ENCODE results near the gene ROGDI. TPM values are rescaled to one million over a fixed set of nuclear protein-coding genes. Genes with fewer than 3 reads are reported as not detected.

The ROGDI gene
- 10 to 100 TPM in 1 of 3 donors, 1 to 10 TPM in 2; 6.6 to 15.5 (median 7.5) TPM for total RNA-seq
- total RNA-seq (2013) = 10.6 TPM

- peaks cover 27% of the 10 kb centered on the region for H3K4me1 ChIP-seq (ENCODE audit: control insufficient read depth, insufficient read depth, low read length)
- H3K27ac Mint-ChIP-seq = peak within 1 kb of the TSS; percentile 66 to 82
- peak within 1 kb of the TSS; percentile 90 for H3K4me3 Mint-ChIP-seq
- H3K27ac ChIP-seq (ENCODE audit: low read length) = peak within 1 kb of the TSS; percentile 85
- DNase-seq (peak in 1 of 2 donors; percentile 90), ATAC-seq (peak; percentile 38 to 60 (median 48))
- H3K9me3 Mint-ChIP-seq = no peaks in the 10 kb centered on the region
- peak within 1 kb of the TSS; percentile 35 for H3K4me3 ChIP-seq (ENCODE audit: low read length)
- no peak for TF ChIP-seq CTCF (IDR thresholded peaks at IDR 0.05)
- no peaks in the 10 kb centered on the region for H3K27me3 Mint-ChIP-seq (ENCODE audit: low read depth in 2 of 2)
- WGBS (ENCODE audit: insufficient coverage) = under 1% methylated on average over 70 of the region's 70 CpGs
- H3K27me3 ChIP-seq (ENCODE audit: control insufficient read depth, insufficient read depth, low read length) = no peaks in the 10 kb centered on the region
- no peaks in the 10 kb centered on the region for H3K36me3 Mint-ChIP-seq
- peaks cover 0 to 10% of the 10 kb centered on the region in 2 donors for H3K4me1 Mint-ChIP-seq
- no peaks in the 10 kb centered on the region for H3K9me3 ChIP-seq (ENCODE audit: control insufficient read depth, insufficient read depth, low read length)
- intact Hi-C loops (cut with micrococcal nuclease) = loop anchor here (2.0 kb wide), 2 partner anchors 47 to 67 kb away; partner anchors contain the start of genes ANKS3 and DNAAF8
- peaks cover 5% of the 10 kb centered on the region for H3K36me3 ChIP-seq (ENCODE audit: control insufficient read depth, insufficient read depth, low read length)
Measured at GRCh38 chr16:4801962-4802658, at the start of gene ROGDI. ROGDI (minus strand) TSS chr16:4802633; CDS start chr16:4802571, 62 bp downstream.

GRCh38 chr16:4850211-4850610, 47.8 kb upstream of the ROGDI start:
- no peaks in the 10 kb centered on the region for H3K9me3 ChIP-seq (ENCODE audit: control insufficient read depth, insufficient read depth, low read length)
- no peak overlapping the region for H3K27ac ChIP-seq (ENCODE audit: low read length)
- no peak for TF ChIP-seq CTCF (IDR thresholded peaks at IDR 0.05)
- no peak overlapping the region for H3K4me3 ChIP-seq (ENCODE audit: low read length)
- DNase-seq = no peak
- peaks cover 54 to 57% of the 10 kb centered on the region in 2 donors for H3K4me1 Mint-ChIP-seq
- H3K9me3 Mint-ChIP-seq = no peaks in the 10 kb centered on the region
- peaks cover 12% of the 10 kb centered on the region for H3K36me3 ChIP-seq (ENCODE audit: control insufficient read depth, insufficient read depth, low read length)
- H3K27ac Mint-ChIP-seq = no peak overlapping the region
- H3K27me3 ChIP-seq (ENCODE audit: control insufficient read depth, insufficient read depth, low read length) = no peaks in the 10 kb centered on the region
- H3K4me1 ChIP-seq (ENCODE audit: control insufficient read depth, insufficient read depth, low read length) = peaks cover 24% of the 10 kb centered on the region
- 97% methylated on average over 3 of the region's 3 CpGs for WGBS (ENCODE audit: insufficient coverage)
- ATAC-seq = no peak
- no peaks in the 10 kb centered on the region for H3K27me3 Mint-ChIP-seq (ENCODE audit: low read depth in 2 of 2)
- peak overlapping the region; percentile 10 for H3K4me3 Mint-ChIP-seq
- intact Hi-C loops (cut with micrococcal nuclease) = no loop called here
- H3K36me3 Mint-ChIP-seq = no peaks in the 10 kb centered on the region

GRCh38 chr16:4847774-4848587, 45.5 kb upstream of the ROGDI start:
- peak overlapping the region; percentile 93 to 95 for H3K27ac Mint-ChIP-seq
- peak; percentile 6 to 29 (median 14) for ATAC-seq
- H3K4me3 Mint-ChIP-seq = peak overlapping the region; percentile 90
- WGBS (ENCODE audit: insufficient coverage) = under 1% methylated on average over 83 of the region's 83 CpGs
- no peaks in the 10 kb centered on the region for H3K27me3 Mint-ChIP-seq (ENCODE audit: low read depth in 2 of 2)
- no peaks in the 10 kb centered on the region for H3K9me3 ChIP-seq (ENCODE audit: control insufficient read depth, insufficient read depth, low read length)
- peak overlapping the region; percentile 71 for H3K27ac ChIP-seq (ENCODE audit: low read length)
- H3K36me3 Mint-ChIP-seq = no peaks in the 10 kb centered on the region
- H3K27me3 ChIP-seq (ENCODE audit: control insufficient read depth, insufficient read depth, low read length) = no peaks in the 10 kb centered on the region
- H3K4me1 Mint-ChIP-seq = peaks cover 54 to 57% of the 10 kb centered on the region in 2 donors
- H3K36me3 ChIP-seq (ENCODE audit: control insufficient read depth, insufficient read depth, low read length) = peaks cover 19% of the 10 kb centered on the region
- intact Hi-C loops (cut with micrococcal nuclease) = loop anchor here (2.0 to 10.0 kb wide), 3 partner anchors 45 to 247 kb away; partner anchors contain the start of genes EEF2KMT, ROGDI and ZNF500
- no peaks in the 10 kb centered on the region for H3K9me3 Mint-ChIP-seq
- H3K4me3 ChIP-seq (ENCODE audit: low read length) = peak overlapping the region; percentile 54
- TF ChIP-seq CTCF (IDR thresholded peaks at IDR 0.05) = no peak
- peaks cover 24% of the 10 kb centered on the region for H3K4me1 ChIP-seq (ENCODE audit: control insufficient read depth, insufficient read depth, low read length)
- DNase-seq = peak; percentile 18 to 61
